HG03565 (cell line): ENCODE results near the gene RTP3.

Source experiments
- ATAC-seq: cut with Tn5 transposase; IDR thresholded peaks from one replicate; pipeline ENCODE4 v1.9.1; 2021; ENCODE audit warnings: mild to moderate bottlenecking, moderate library complexity; ENCODE audit not compliant: unreplicated experiment

Gene RTP3

GRCh38 chr3:46468753-46469600 lies 28.8 kb upstream of the RTP3 start:
- no peak for ATAC-seq

- ATAC-seq, result no peak
Measured at GRCh38 chr3:46469680-46470357, 28.0 kb upstream of the RTP3 start.

GRCh38 chr3:46470831-46471230 lies 26.9 kb upstream of the RTP3 start:
- no peak for ATAC-seq

GRCh38 chr3:46471371-46471914 lies 26.3 kb upstream of the RTP3 start:
- ATAC-seq, result no peak

- no peak for ATAC-seq
Measured at GRCh38 chr3:46472736-46473135, 25.0 kb upstream of the RTP3 start.

GRCh38 chr3:46477145-46477544 lies 20.6 kb upstream of the RTP3 start:
- ATAC-seq, result no peak

GRCh38 chr3:46477756-46478155 lies 20.0 kb upstream of the RTP3 start:
- ATAC-seq, result no peak

GRCh38 chr3:46478341-46478740 lies 19.4 kb upstream of the RTP3 start:
- no peak for ATAC-seq

- no peak for ATAC-seq
Measured at GRCh38 chr3:46479021-46479420, 18.8 kb upstream of the RTP3 start.

- ATAC-seq, result no peak
Measured at GRCh38 chr3:46479696-46480095, 18.1 kb upstream of the RTP3 start.

- no peak for ATAC-seq
Measured at GRCh38 chr3:46480491-46481195, 17.1 kb upstream of the RTP3 start.

- no peak for ATAC-seq
Measured at GRCh38 chr3:46481636-46482035, 16.1 kb upstream of the RTP3 start.

GRCh38 chr3:46482632-46483350 lies 15.0 kb upstream of the RTP3 start:
- ATAC-seq, result no peak

- ATAC-seq, result no peak
Measured at GRCh38 chr3:46483825-46484224, 14.0 kb upstream of the RTP3 start.

- no peak for ATAC-seq
Measured at GRCh38 chr3:46484388-46484787, 13.4 kb upstream of the RTP3 start.

- ATAC-seq, result no peak
Measured at GRCh38 chr3:46484911-46485778, 12.6 kb upstream of the RTP3 start.

- no peak for ATAC-seq
Measured at GRCh38 chr3:46485779-46486175, 12.0 kb upstream of the RTP3 start.

- peak; percentile 86 for ATAC-seq
Measured at GRCh38 chr3:46488735-46489361, 8.9 kb upstream of the RTP3 start.

GRCh38 chr3:46489381-46489780 lies 8.4 kb upstream of the RTP3 start:
- no peak for ATAC-seq
